Ishikawa (cell line): ENCODE results near the gene CUZD1.

Experiments
- CEBPB ChIP-seq: IDR thresholded peaks from 2 replicates; pipeline ENCODE4 v1.6.1; 2012
- CREB1 ChIP-seq: IDR thresholded peaks from 2 replicates; pipeline ENCODE4 v1.6.1; 2012; ENCODE audit warnings: low read depth
- EGR1 ChIP-seq: IDR thresholded peaks from 2 replicates; pipeline ENCODE4 v1.6.1; 2012
- EP300 ChIP-seq: IDR thresholded peaks from 2 replicates; pipeline ENCODE4 v1.6.1; 2012; ENCODE audit warnings: borderline replicate concordance
- FOXM1 ChIP-seq: IDR thresholded peaks from 2 replicates; pipeline ENCODE4 v1.6.1; 2012; ENCODE audit warnings: low read depth, borderline replicate concordance
- MAX ChIP-seq: IDR thresholded peaks from 2 replicates; pipeline ENCODE4 v1.6.1; 2012
- NFIC ChIP-seq: IDR thresholded peaks from 2 replicates; pipeline ENCODE4 v1.6.1; 2012
- RAD21 ChIP-seq: IDR thresholded peaks from 2 replicates; pipeline ENCODE4 v1.6.1; 2012; ENCODE audit warnings: low read depth
- REST ChIP-seq: IDR thresholded peaks from 2 replicates; pipeline ENCODE4 v1.6.1; 2012; ENCODE audit warnings: low read depth, mild to moderate bottlenecking
- TAF1 ChIP-seq: IDR thresholded peaks from 2 replicates; pipeline ENCODE4 v1.6.1; 2012; ENCODE audit warnings: low read depth, mild to moderate bottlenecking
- TCF12 ChIP-seq: IDR thresholded peaks from 2 replicates; pipeline ENCODE4 v1.6.1; 2012; ENCODE audit warnings: low read depth
- TEAD4 ChIP-seq: IDR thresholded peaks from 2 replicates; pipeline ENCODE4 v1.6.1; 2012
- USF1 ChIP-seq: IDR thresholded peaks from 2 replicates; pipeline ENCODE4 v1.6.1; 2012
- YY1 ChIP-seq: IDR thresholded peaks from 2 replicates; pipeline ENCODE4 v1.6.1; 2012; ENCODE audit warnings: low read depth
- ZBTB7A ChIP-seq: IDR thresholded peaks from 2 replicates; pipeline ENCODE4 v1.6.1; 2012; ENCODE audit warnings: low read depth

CUZD1 gene

DNA sequence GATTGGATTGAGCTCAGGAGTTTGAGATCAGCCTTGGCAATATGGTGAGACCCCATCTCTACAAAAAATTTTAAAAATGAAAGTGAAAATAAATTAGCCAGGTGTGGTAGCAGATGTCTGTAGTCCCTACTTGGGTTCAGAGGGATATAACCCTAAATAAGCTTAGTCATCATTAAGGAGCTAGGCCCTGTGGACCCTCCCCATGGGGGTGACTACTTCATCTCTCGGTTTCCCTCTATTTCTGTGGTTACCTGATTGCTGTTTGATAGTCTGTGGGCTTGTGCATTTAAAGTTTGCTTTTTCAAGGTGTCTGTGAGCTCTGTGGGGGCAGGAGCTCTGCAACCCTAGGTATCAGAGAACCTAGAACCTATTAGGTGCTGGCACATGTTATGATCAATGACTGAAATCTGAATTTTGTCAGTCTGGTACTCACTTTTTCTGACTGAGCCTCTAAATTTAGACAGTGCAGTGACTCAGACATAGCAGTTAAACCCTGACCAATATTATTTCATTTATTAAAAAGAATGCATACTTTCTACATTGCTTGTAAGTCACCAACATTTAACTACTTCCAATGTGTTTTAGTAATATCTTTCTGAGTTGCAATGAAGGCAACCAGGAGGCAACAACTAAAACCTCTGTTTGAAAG, 8.1 kb upstream of the CUZD1 start:
- no peak for TF ChIP-seq YY1
- no peak for TF ChIP-seq NFIC

DNA sequence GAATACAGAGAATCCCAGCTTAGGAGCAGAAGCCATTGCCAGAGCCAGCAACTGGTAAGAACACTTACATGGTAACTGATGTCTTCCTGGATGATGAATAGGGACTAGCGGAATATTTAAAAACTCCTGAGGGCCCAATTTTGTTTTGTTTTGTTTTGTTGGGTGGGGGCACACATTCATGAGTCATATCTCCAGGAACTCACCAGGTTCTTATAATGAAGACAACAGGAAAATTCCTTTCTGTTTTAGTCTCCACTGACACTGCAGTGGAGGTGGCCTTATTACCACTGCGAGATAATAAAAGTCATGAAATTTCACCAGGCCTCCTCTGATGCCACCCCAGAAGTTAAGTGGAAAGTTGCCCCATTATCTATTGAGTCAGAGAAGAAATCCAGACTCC, 6.6 kb upstream of the CUZD1 start:
- TF ChIP-seq USF1 (no peak), CREB1 (no peak), ZBTB7A (no peak), EP300 (no peak), TAF1 (no peak), TCF12 (no peak), EGR1 (no peak)

DNA sequence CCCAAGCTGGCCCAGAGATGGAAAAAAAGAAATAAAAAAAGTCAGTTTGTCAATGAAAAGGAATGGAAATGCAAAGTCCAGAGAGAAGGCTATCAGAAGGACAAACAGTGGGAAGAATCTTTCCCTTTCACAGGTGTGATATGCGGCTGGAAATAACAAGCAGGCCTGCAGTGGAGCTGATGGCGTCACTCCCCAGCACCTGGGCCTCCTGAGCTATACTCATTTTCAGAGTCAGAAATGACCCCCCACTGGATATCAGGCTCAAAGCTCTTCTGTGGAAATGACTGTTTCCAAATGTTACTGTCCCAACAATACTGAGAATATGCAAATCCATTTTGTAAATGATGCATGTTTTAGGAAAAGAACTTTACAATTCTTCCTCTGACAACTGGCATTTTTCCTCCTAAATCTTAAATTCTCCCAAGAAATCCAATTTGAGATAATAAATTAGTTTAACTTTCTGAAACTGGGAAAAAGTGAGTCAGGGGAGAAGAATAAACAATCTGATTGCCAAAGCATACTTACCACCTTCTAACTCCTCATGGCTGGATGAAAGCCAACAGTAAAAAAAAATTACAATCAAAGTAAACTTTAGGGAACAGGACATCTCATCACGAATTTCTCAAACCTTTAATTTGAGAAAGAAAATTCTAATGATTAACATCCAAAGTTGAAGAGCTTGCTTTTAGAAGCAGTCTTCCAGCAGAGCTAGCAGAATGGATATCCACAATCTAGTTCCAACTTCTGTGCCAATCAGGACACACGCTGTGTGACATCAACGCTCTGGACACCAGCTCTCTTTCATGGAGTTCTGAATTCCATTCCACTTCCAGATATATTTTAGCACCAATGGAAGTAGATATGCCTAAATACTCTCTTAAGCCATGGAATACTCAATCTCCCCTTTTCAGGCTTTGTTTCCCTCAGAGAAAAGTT, 5.3 kb upstream of the CUZD1 start:
- no peak for TF ChIP-seq MAX
- TF ChIP-seq RAD21 = no peak
- no peak for TF ChIP-seq EGR1
- 0 out of 2 replicates have a peak, but pooled peaks have one; percentile 4 for TF ChIP-seq NFIC
- TF ChIP-seq CREB1 = no peak

GRCh38 chr10:122849900-122850605, 4.4 kb upstream of the CUZD1 start:
- peak; percentile 62 for TF ChIP-seq REST
- no peak for TF ChIP-seq TEAD4

DNA sequence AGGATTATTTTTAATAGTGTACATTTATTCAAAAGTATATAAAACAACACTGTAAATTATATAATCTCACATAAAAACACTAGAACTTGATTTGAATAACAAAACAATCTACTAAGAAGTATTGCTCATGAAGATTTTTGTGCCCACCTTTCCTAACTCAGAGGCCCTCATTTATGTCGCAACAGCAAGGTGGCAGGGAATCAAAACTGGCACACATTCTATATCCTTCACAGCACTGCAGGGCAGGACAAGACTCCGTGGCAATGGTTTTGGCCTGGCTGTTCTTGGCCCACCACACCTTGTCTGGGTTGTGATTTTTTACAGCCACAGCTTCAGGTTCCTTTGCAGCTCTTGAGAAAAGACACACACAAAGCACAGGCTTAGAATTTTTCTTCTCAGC, 3.4 kb upstream of the CUZD1 start:
- no peak for TF ChIP-seq NFIC
- no peak for TF ChIP-seq CREB1
- no peak for TF ChIP-seq ZBTB7A
- no peak for TF ChIP-seq CEBPB
- no peak for TF ChIP-seq TAF1
- no peak for TF ChIP-seq MAX
- TF ChIP-seq FOXM1 = no peak
- no peak for TF ChIP-seq YY1
- no peak for TF ChIP-seq RAD21
- no peak for TF ChIP-seq EP300
- no peak for TF ChIP-seq REST
- no peak for TF ChIP-seq EGR1
- TF ChIP-seq USF1 = no peak
- no peak for TF ChIP-seq TCF12
